Colonic mucosa (tissue), 4 donors: ENCODE results near the gene EPHA5. TPM values are rescaled to one million over a fixed set of nuclear protein-coding genes. Genes with fewer than 3 reads are reported as not detected.

Experiments used
- DNase-seq: peaks from one replicate; pipeline ENCODE4 v3.0.0-alpha.2; 2020
- H3K27ac ChIP-seq: fragments of 200-600 bp; one replicate; pipeline ENCODE4 v1.8.0; 2021
- H3K27me3 ChIP-seq: fragments of 200-600 bp; one replicate; pipeline ENCODE4 v1.8.0; 2021
- H3K36me3 ChIP-seq: fragments of 200-600 bp; one replicate; pipeline ENCODE4 v1.8.0; 2021
- H3K4me1 ChIP-seq: fragments of 200-600 bp; one replicate; pipeline ENCODE4 v1.8.0; 2021; ENCODE audit warnings: mild to moderate bottlenecking
- H3K4me3 ChIP-seq: fragments of 200-600 bp; one replicate; pipeline ENCODE4 v1.8.0; 2021
- H3K9ac ChIP-seq, 2 donors: one replicate each; pipeline ENCODE4 v1.7.0; 2013; ENCODE audit warnings: control low read depth in 2 of 2, low read depth in 2 of 2, low read length in 2 of 2
- H3K9me3 ChIP-seq: fragments of 200-600 bp; one replicate; pipeline ENCODE4 v1.8.0; 2021
- intact Hi-C: fragments of 100-400 bp; cut with DNase I; formaldehyde crosslinking; loops from one replicate; pipeline ENCODE4 v1.14.1; 2022
- total RNA-seq, 2 donors: library from RNA; stranded (reverse); fragmentation: NEBNext Ultra II Directional in 1 of 2; extraction: Animal tissue kit (Norgen Biotek cat#: 25700) in 1 of 2; gene quantifications; one replicate each; pipeline ENCODE4 v1.2.1, GENCODE V29; 2021
- TF ChIP-seq, protein P1 (sequence below): fragments of 200-600 bp; IDR thresholded peaks from one replicate; pipeline ENCODE4 v1.8.0; 2022; ENCODE audit warnings: antibody characterized with exemption, mild to moderate bottlenecking
- donor health status: healthy.
- donor health status: DM: no; HTN: no; CAD: no.
- donor health status: DM: no; HTN: no; CAD: no.

EPHA5 gene
- total RNA-seq, 2 donors from 2014 or later: 0.07 to 0.13 TPM

DNA sequence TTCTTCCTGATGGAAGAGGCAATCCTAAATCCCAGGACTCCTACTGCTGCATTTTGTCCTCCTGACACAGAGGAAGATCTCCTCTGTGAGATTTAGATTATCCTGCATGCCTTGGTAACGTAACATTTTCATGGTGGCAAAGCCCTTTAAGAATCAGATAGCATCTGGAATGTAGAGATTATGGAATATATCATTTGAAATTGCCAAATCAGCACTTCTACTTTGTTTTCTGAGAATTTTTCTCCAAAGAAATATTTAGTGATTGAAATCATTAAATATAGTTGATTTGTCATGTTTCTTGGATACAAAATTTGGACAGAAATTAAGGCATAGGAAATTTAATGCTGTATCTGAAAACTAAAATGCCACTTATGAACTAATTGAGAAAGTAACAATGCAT is 326.9 kb downstream of the EPHA5 start:
- Histone ChIP-seq H3K36me3 (no peaks in the 10 kb centered on the region), H3K4me1 (no peaks in the 10 kb centered on the region), H3K9me3 (no peaks in the 10 kb centered on the region), H3K4me3 (no peak overlapping the region), H3K27ac (no peak overlapping the region), H3K27me3 (no peaks in the 10 kb centered on the region), H3K9ac (no peak overlapping the region)
- intact Hi-C loops: no loop called here
- TF ChIP-seq, protein P1, sequence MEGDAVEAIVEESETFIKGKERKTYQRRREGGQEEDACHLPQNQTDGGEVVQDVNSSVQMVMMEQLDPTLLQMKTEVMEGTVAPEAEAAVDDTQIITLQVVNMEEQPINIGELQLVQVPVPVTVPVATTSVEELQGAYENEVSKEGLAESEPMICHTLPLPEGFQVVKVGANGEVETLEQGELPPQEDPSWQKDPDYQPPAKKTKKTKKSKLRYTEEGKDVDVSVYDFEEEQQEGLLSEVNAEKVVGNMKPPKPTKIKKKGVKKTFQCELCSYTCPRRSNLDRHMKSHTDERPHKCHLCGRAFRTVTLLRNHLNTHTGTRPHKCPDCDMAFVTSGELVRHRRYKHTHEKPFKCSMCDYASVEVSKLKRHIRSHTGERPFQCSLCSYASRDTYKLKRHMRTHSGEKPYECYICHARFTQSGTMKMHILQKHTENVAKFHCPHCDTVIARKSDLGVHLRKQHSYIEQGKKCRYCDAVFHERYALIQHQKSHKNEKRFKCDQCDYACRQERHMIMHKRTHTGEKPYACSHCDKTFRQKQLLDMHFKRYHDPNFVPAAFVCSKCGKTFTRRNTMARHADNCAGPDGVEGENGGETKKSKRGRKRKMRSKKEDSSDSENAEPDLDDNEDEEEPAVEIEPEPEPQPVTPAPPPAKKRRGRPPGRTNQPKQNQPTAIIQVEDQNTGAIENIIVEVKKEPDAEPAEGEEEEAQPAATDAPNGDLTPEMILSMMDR: no peak
- DNase-seq: no peak

DNA sequence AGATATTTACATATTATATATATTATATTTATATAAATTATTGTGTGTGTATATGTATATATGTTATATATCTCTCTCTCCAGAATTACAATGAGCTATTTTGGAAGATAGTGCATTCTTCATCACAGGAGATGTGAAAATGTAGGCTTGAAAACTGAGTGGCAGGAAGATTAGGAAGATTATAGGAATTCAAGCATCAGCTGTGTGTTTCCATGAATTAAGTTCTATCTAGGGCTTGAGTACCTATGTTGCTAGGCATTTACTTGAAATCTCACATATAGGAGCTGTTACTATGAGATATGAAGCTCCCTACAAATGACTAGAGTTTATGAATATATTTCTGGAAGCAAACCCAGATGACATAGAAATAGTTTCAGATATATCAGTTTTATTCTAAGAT is 328.7 kb downstream of the EPHA5 start:
- TF ChIP-seq, protein P1: no peak
- intact Hi-C loops: no loop called here
- H3K9me3 ChIP-seq: no peaks in the 10 kb centered on the region
- no peaks in the 10 kb centered on the region for H3K4me1 ChIP-seq
- H3K27me3 ChIP-seq: no peaks in the 10 kb centered on the region
- H3K27ac ChIP-seq: no peak overlapping the region
- H3K36me3 ChIP-seq: no peaks in the 10 kb centered on the region
- no peak overlapping the region for H3K9ac ChIP-seq
- DNase-seq: no peak
- no peak overlapping the region for H3K4me3 ChIP-seq

DNA sequence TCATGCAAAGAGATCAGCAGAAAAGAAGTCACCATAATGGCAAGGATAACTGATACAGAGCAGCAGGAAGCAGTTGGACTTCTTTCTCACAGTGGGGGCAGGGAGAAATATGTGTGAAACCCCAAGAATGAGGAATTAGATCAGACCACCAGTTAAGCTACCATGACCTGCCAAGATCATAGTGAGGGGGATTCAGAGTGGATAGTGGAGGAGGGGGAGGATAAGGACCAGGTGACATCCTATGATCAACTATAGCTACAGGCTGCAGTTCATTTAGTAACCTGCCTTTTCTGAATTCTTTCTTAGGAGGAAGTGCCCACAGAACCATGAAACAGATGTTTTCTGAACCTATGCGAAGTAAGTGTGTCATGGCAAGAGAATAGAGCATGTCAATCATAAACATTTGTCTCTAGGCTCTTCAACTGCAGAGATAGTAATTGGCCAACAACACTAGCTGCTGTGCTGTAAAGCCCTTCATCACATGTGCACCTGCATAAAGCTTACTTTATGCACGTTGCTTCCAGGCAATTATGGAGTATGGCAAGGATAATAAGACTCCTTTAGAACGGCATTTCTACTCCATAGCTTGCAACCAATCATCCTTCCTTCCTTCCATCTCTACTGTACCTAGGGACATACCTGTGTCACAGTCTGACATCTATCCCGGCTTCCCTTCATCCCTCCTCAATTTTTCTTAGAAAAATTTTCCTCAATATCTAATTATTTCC is 329.7 kb downstream of the EPHA5 start:
- H3K4me1 ChIP-seq: no peaks in the 10 kb centered on the region
- DNase-seq: no peak

DNA sequence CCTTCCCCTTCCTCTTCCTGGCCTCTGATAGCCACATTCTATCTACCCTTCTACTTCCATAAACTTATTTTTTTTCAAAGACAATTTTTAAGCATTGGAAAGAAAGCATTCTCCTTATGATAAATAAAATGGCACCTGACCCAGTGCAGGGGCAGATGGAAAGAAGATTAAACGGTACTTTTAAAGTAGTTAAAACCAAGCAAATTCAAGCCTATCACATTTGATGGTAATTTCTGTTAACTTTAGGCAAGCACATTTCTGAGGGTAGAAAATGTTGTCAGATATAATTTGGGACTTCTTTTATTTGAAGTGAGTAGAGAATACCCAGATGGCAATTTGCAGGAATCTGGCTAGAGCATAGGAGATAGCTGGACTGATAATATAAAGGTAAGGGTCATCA is 332.9 kb downstream of the EPHA5 start:
- intact Hi-C loops: no loop called here
- no peaks in the 10 kb centered on the region for H3K9me3 ChIP-seq
- TF ChIP-seq, protein P1: no peak
- no peaks in the 10 kb centered on the region for H3K36me3 ChIP-seq
- H3K9ac ChIP-seq: no peak overlapping the region
- no peaks in the 10 kb centered on the region for H3K27me3 ChIP-seq
- no peak for DNase-seq
- H3K4me3 ChIP-seq: no peak overlapping the region
- no peak overlapping the region for H3K27ac ChIP-seq
- no peaks in the 10 kb centered on the region for H3K4me1 ChIP-seq

More for the DNA sequence above, 329.7 kb downstream of the EPHA5 start:
- TF ChIP-seq, protein P1: no peak
- H3K4me3 ChIP-seq: no peak overlapping the region
- H3K36me3 ChIP-seq: no peaks in the 10 kb centered on the region
- no peaks in the 10 kb centered on the region for H3K9me3 ChIP-seq
- H3K27me3 ChIP-seq: no peaks in the 10 kb centered on the region
- no peak overlapping the region for H3K9ac ChIP-seq
- intact Hi-C loops: no loop called here
- H3K27ac ChIP-seq: no peak overlapping the region

DNA sequence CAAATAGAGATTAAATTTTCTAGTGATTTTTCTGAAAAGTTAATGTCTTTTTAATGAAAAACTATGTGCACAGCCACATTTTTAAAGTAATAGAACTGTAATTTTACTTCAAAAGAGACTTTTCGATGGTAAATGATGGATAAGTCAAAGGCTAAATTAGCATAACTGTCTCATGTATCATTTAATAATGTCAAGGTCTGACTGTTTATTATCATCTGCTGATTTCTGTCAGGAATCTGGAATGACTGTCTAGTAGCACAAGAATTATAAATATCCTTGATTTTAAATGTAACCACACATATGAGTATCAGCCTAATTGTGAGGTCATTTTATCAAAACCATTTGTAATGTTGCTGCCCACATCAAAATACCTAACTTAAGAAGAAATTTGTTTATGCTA is 333.8 kb downstream of the EPHA5 start:
- DNase-seq: no peak
- Histone ChIP-seq H3K27me3 (no peaks in the 10 kb centered on the region), H3K27ac (no peak overlapping the region), H3K9me3 (no peaks in the 10 kb centered on the region), H3K4me3 (no peak overlapping the region), H3K4me1 (no peaks in the 10 kb centered on the region), H3K9ac (no peak overlapping the region), H3K36me3 (no peaks in the 10 kb centered on the region)
- intact Hi-C loops: no loop called here
- TF ChIP-seq, protein P1: no peak
